ENCODE results near the gene PPIL1.

DNA sequence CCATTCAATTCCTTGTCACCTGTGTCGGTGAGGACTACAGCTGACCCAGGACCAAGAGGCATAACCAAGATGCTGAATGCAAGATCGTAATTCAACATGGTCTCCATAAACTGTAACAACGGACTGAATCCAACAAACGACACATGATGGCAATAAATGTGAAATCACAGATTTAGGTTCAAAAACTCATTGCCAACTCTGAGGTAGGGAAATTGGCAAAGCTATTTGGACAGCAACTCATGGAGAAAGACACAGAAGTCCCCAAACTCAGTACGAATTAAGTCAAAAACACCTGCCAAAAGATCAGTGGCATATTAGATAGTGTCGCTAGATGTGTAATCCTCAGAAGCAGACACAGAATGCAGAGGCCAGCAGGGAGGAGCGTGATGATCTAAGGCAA, 60.4 kb downstream of the PPIL1 start:
- TF ChIP-seq CTCF (IDR thresholded peaks at IDR 0.05) (no peak), IRF2 (CRISPR knock-in tag; IDR thresholded peaks at IDR 0.05; ENCODE audit: borderline replicate concordance, low read depth) (no peak), JUN (CRISPR knock-in tag; IDR thresholded peaks at IDR 0.05) (no peak), ZNF121 (CRISPR knock-in tag; IDR thresholded peaks at IDR 0.05) (no peak)
- TF ChIP-seq, protein P1, sequence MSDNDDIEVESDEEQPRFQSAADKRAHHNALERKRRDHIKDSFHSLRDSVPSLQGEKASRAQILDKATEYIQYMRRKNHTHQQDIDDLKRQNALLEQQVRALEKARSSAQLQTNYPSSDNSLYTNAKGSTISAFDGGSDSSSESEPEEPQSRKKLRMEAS (CRISPR knock-in tag; IDR thresholded peaks at IDR 0.05): no peak
